ENCODE measurements around the gene OSBPL5.

DNA sequence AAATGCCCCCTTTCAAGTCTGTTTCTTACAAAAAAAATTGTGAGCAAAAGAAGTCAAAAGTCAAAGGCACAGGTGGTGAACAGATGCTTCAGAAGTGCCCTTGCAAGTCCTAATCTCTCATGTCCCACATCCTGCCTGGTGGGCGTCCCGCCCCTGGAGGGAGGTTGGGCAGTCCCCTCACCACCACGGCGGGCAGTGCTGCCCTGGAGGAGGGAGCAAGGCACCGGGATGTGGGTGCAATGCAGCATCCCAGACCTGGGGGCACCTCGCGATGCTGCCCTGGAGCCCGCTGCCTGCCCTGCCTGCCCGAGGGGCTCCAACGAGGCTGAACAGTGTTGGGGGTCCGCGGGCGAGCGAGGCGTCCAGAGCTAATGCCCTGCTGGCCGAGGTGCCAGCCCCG is 37.6 kb upstream of the OSBPL5 start:
- TF ChIP-seq, protein P1, sequence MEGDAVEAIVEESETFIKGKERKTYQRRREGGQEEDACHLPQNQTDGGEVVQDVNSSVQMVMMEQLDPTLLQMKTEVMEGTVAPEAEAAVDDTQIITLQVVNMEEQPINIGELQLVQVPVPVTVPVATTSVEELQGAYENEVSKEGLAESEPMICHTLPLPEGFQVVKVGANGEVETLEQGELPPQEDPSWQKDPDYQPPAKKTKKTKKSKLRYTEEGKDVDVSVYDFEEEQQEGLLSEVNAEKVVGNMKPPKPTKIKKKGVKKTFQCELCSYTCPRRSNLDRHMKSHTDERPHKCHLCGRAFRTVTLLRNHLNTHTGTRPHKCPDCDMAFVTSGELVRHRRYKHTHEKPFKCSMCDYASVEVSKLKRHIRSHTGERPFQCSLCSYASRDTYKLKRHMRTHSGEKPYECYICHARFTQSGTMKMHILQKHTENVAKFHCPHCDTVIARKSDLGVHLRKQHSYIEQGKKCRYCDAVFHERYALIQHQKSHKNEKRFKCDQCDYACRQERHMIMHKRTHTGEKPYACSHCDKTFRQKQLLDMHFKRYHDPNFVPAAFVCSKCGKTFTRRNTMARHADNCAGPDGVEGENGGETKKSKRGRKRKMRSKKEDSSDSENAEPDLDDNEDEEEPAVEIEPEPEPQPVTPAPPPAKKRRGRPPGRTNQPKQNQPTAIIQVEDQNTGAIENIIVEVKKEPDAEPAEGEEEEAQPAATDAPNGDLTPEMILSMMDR (IDR thresholded peaks at IDR 0.05): no peak
- TF ChIP-seq POLR2A (IDR thresholded peaks at IDR 0.05): no peak

Data from uterus (tissue), 2 donors.